Measurements from ENCODE around the gene PLEKHD1.

GRCh38 chr14:69536971-69537370 lies 52.4 kb downstream of the PLEKHD1 start:
- no peak for TF ChIP-seq CTCF (IDR thresholded peaks at IDR 0.05; ENCODE audit: control extremely low read depth in 1 of 3, insufficient read depth in 1 of 3, low read depth in 1 of 3, low read length in 3 of 3)
- no peak for TF ChIP-seq POLR2AphosphoS5 (IDR thresholded peaks at IDR 0.05; ENCODE audit: low read depth, low read length)
- no peak for TF ChIP-seq POLR2A (IDR thresholded peaks at IDR 0.05; ENCODE audit: control extremely low read depth in 1 of 2, low read depth in 2 of 2, low read length in 2 of 2)
- no peak for TF ChIP-seq CHD1 (IDR thresholded peaks at IDR 0.05; ENCODE audit: low read depth, low read length)
- TF ChIP-seq EP300 (IDR thresholded peaks at IDR 0.05; ENCODE audit: borderline replicate concordance in 1 of 2, low read depth in 2 of 2, low read length in 2 of 2), result no peak
- no peak for TF ChIP-seq SIN3A (conservative IDR thresholded peaks at IDR 0.05 in 1 of 2, IDR thresholded peaks at IDR 0.05 in 1 of 2; ENCODE audit: low read depth in 1 of 2, low read length in 2 of 2)
- TF ChIP-seq ZNF274 (IDR thresholded peaks at IDR 0.05; ENCODE audit: borderline replicate concordance, extremely low read depth, low read length), result no peak
- no peak for TF ChIP-seq POU5F1 (IDR thresholded peaks at IDR 0.05; ENCODE audit: low read depth, low read length)
- no peak for TF ChIP-seq TCF12 (IDR thresholded peaks at IDR 0.05; ENCODE audit: low read depth, low read length)
- no peak for TF ChIP-seq TAF1 (IDR thresholded peaks at IDR 0.05; ENCODE audit: low read depth, low read length)
- TF ChIP-seq ATF2 (IDR thresholded peaks at IDR 0.05; ENCODE audit: low read length), result no peak
- TF ChIP-seq EZH2 (IDR thresholded peaks at IDR 0.05; ENCODE audit: low read depth, low read length, severe bottlenecking), result no peak
